Esophagus muscularis mucosa (tissue), 4 donors: ENCODE data around the gene AFF3. TPM values are rescaled to one million over a fixed set of nuclear protein-coding genes. Genes with fewer than 3 reads are reported as not detected.
A peak's percentile ranks its signal among the peaks of the same experiment; 100 is the strongest.
"Not testable (repeated sequence)": the region's sequence is repeated elsewhere in the genome, so short reads cannot be mapped to it uniquely, and the experiment has no call there.

Experiments used
- DNase-seq: peaks from one replicate; pipeline ENCODE4 v3.0.0-alpha.2; 2017; ENCODE audit errors: extremely low spot score
- H3K27ac ChIP-seq, 4 donors: fragments of 200-600 bp; sonication (generic); replicated peaks in 1 of 4; 1 replicate in 3 of 4; 2 replicates in 1 of 4; pipeline ENCODE4 v1.5.1; 2016 to 2019; ENCODE audit warnings: mild to moderate bottlenecking in 1 of 4
- H3K27me3 ChIP-seq, 4 donors: fragments of 200-600 bp; sonication (generic); one replicate each; pipeline versions ENCODE4 v1.5.1 to v1.6.0; 2016 to 2019
- H3K36me3 ChIP-seq, 4 donors: fragments of 200-600 bp; sonication (generic); one replicate each; pipeline ENCODE4 v1.5.1; 2016 to 2019
- H3K4me1 ChIP-seq, 4 donors: fragments of 200-600 bp; sonication (generic); one replicate each; pipeline ENCODE4 v1.5.1; 2016 to 2019
- H3K4me3 ChIP-seq, 4 donors: fragments of 200-600 bp; sonication (generic); 1 replicate in 2 of 4; 2 replicates in 2 of 4; pipeline ENCODE4 v1.5.1; 2016 to 2019; ENCODE audit warnings: mild to moderate bottlenecking in 4 of 4, moderate library complexity in 1 of 4
- H3K9me3 ChIP-seq, 4 donors: fragments of 200-600 bp; sonication (generic); 1 replicate in 3 of 4; 2 replicates in 1 of 4; pipeline ENCODE4 v1.5.1; 2016 to 2019
- EP300 ChIP-seq: sonication (generic); formaldehyde crosslinking; IDR thresholded peaks from one replicate; pipeline ENCODE4 v1.6.1; 2017; ENCODE audit warnings: antibody characterized with exemption
- POLR2A ChIP-seq: fragments of 450-650 bp; IDR thresholded peaks from one replicate; pipeline ENCODE4 v1.6.1; 2017; ENCODE audit warnings: antibody characterized with exemption, moderate library complexity, mild to moderate bottlenecking, low read depth
- POLR2AphosphoS5 ChIP-seq, 2 donors: sonication (generic); formaldehyde crosslinking; IDR thresholded peaks; one replicate each; pipeline ENCODE4 v1.6.1; 2017; ENCODE audit warnings: antibody characterized with exemption in 2 of 2
- WGBS: methylation state at CpG from one replicate; pipeline ENCODE4 v1.1.5; 2018; 5-methylcytosine and 5-hydroxymethylcytosine counted together
- intact Hi-C: fragments of 100-400 bp; cut with DNase I; formaldehyde crosslinking; loops from one replicate; pipeline ENCODE4 v1.15.1; 2023
- total RNA-seq, 4 donors: library from RNA; depleted of rRNA; stranded (reverse); fragments of >200 nt; gene quantifications; one replicate each; pipeline versions ENCODE4 v1.1.0 to v1.2.1, GENCODE V29; 2016
- TF ChIP-seq, protein P1 (sequence below), 3 experiments: fragments of 200-600 bp in 2 of 3; fragments of 450-650 bp in 1 of 3; sonication (generic) in 2 of 3; IDR thresholded peaks; one replicate each; pipeline ENCODE4 v1.5.1; 2017 to 2019; ENCODE audit warnings: antibody characterized with exemption in 3 of 3, mild to moderate bottlenecking in 2 of 3, moderate library complexity in 1 of 3

The AFF3 gene
- total RNA-seq, 4 donors from 2014 or later = 36.4 to 99.5 (median 56.9) TPM

DNA sequence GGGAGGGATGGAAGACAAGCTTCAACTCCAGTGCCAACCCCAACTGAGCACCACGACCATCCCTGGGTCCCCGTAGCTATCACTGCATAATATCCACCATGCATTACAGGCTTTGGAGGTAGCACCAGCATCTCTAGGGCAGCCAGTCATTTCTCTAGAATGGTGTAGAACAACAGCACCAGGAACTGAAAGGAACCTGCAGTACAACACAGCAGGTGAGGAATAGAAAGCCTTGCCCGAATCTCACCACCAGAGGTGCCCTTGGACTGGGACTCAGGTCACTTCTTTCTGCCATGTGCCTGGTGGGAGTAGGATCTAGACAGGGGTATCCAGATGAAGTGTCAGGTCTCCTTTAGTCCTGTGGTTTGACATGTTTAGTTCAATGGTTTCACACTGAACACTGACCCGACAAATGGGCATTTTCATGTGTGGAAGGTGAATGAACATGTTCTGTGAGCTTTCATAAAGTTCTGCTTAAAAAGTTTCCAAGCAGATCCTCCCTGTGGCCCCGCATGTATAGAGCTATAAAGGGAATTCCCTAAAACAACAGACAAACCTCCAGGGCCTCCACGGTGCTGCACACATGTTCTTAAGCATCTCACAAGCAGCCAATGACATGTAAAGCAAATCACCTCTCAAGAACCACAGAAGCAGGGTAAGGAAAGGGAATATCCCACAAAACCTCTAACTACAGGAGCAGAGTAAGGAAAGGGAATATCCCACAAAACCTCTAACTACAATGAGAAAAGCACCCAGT lies 208.3 kb downstream of the AFF3 start:
- WGBS = 93% methylated on average over 6 of the region's 6 CpGs
- no peak for TF ChIP-seq POLR2A
- TF ChIP-seq, protein P1, sequence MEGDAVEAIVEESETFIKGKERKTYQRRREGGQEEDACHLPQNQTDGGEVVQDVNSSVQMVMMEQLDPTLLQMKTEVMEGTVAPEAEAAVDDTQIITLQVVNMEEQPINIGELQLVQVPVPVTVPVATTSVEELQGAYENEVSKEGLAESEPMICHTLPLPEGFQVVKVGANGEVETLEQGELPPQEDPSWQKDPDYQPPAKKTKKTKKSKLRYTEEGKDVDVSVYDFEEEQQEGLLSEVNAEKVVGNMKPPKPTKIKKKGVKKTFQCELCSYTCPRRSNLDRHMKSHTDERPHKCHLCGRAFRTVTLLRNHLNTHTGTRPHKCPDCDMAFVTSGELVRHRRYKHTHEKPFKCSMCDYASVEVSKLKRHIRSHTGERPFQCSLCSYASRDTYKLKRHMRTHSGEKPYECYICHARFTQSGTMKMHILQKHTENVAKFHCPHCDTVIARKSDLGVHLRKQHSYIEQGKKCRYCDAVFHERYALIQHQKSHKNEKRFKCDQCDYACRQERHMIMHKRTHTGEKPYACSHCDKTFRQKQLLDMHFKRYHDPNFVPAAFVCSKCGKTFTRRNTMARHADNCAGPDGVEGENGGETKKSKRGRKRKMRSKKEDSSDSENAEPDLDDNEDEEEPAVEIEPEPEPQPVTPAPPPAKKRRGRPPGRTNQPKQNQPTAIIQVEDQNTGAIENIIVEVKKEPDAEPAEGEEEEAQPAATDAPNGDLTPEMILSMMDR (IDR thresholded peaks at IDR 0.05) = no peak
- TF ChIP-seq EP300 = no peak
- no peak for TF ChIP-seq POLR2AphosphoS5 (IDR thresholded peaks at IDR 0.05)
- Histone ChIP-seq H3K4me3 (no peak overlapping the region), H3K27ac (no peak overlapping the region), H3K9me3 (no peaks in the 10 kb centered on the region), H3K27me3 (no peaks in the 10 kb centered on the region), H3K36me3 (peaks cover 0 to 6% (median 0%) of the 10 kb centered on the region in 4 donors), H3K4me1 (no peaks in the 10 kb centered on the region)
- intact Hi-C loops = no loop called here
- DNase-seq = peak; percentile 68

DNA sequence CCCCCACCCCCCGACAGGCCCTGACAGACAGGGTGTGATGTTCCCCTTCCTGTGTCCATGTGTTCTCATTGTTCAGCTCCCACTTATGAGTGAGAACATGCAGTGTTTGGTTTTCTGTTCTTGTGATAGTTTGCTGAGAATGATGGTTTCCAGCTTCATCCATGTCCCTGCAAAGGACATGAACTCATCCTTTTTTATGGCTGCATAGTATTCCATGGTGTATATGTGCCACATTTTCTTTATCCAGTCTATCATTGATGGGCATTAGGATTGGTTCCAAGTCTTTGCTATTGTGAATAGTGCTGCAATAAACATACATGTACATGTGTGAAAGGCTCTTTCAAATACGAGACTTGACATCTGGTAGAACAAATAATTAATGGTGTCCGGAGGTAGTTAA lies 208.9 kb downstream of the AFF3 start:
- intact Hi-C loops = not testable (repeated sequence)
- WGBS = 94% methylated on average over 3 of the region's 3 CpGs

DNA sequence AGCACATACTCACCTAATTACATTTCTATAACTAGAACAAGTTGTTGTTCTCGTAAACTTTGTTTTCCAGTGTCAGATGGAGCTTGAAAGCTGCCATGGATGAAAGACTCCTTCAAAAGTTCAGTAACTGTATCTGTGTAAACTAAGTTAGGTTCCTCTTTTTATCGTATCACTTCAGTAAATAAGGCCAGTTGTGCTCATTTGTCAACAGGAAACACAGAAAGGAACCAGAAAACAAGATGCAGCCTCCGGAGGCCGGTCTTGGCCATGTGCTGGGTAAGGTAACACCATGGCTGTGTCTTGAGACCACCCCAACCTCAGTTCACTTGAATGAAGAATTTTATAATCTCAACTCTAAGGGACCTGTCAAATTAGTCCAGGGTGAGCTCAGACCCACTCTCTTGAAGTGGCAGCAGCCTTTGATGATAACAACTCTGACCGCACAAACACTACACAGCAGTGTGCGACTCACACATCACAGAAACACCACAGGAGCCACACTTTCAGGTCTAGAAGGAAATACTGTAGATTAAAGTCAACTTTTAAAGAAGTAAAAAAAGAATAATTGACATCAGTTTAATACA lies 213.8 kb downstream of the AFF3 start:
- no peaks in the 10 kb centered on the region for H3K27me3 ChIP-seq
- no peaks in the 10 kb centered on the region for H3K9me3 ChIP-seq
- peak; percentile 53 for DNase-seq
- no peaks in the 10 kb centered on the region for H3K36me3 ChIP-seq
- WGBS = 94% methylated on average over 6 of the region's 6 CpGs
- no peaks in the 10 kb centered on the region for H3K4me1 ChIP-seq
- intact Hi-C loops = no loop called here
- H3K4me3 ChIP-seq = no peak overlapping the region
- no peak overlapping the region for H3K27ac ChIP-seq
- TF ChIP-seq, protein P1 (IDR thresholded peaks at IDR 0.05) = no peak
- TF ChIP-seq EP300 (no peak), POLR2A (no peak), POLR2AphosphoS5 (IDR thresholded peaks at IDR 0.05) (no peak)

More for the DNA sequence above, 208.9 kb downstream of the AFF3 start:
- H3K27me3 ChIP-seq, H3K36me3 ChIP-seq, H3K27ac ChIP-seq, H3K9me3 ChIP-seq, H3K4me3 ChIP-seq, DNase-seq, H3K4me1 ChIP-seq: not testable (repeated sequence)

DNA sequence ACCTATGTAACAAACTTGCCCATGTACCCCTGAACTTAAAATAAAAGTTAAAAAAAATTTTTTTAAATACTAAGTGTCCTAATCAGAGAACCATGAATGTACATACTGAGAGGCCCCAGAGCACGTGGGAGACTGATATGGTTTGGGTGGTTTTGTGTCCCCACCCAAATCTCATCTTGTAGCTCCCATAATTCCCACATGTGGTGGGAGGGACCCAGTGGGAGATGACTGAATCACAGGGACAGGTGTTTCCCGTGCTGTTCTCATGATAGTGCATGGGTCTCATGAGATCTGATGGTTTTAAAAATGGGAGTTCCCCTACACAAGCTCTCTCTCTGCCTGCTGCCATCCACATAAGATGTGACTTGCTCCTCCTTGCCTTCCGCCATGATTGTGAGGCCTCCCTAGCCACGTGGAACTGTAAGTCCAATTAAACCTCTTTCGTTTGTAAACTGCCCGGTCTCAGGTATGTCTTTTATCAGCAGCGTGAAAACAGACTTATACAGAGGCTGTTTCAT lies 214.6 kb downstream of the AFF3 start:
- H3K36me3 ChIP-seq, H3K4me3 ChIP-seq, H3K27ac ChIP-seq, H3K9me3 ChIP-seq, H3K4me1 ChIP-seq, H3K27me3 ChIP-seq, intact Hi-C loops: not testable (repeated sequence)
- peak; percentile 47 for DNase-seq
- WGBS = 92% methylated on average over 7 of the region's 7 CpGs

DNA sequence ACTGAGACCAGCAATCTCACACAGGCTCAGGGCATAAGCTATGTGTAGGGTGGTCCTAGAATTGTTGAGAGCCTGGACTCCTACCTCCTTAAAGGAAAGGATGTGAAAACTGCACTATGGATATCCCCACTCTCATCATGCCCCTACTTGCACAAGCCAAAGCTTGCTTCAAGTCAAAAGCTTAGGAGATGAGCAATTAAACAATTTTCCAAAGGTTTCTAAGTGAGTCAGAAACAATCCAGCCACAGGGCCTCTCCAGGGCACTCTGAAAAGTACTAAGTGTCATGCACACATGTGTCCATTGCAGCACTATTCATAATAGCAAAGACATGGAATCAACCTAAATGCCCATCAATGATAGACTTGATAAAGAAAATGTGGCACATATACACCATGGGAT lies 215.4 kb downstream of the AFF3 start:
- H3K36me3 ChIP-seq = no peaks in the 10 kb centered on the region
- intact Hi-C loops = no loop called here
- H3K4me1 ChIP-seq = no peaks in the 10 kb centered on the region
- TF ChIP-seq, protein P1 (IDR thresholded peaks at IDR 0.05) = no peak
- no peak for TF ChIP-seq POLR2A
- peak; percentile 50 for DNase-seq
- H3K4me3 ChIP-seq = no peak overlapping the region
- H3K9me3 ChIP-seq = peaks cover 0 to 6% (median 2%) of the 10 kb centered on the region in 4 donors
- no peak overlapping the region for H3K27ac ChIP-seq
- H3K27me3 ChIP-seq = no peaks in the 10 kb centered on the region
